SK-N-SH (cell line): ENCODE measurements around the gene C4A.
"Not testable (repeated sequence)": the region's sequence is repeated elsewhere in the genome, so short reads cannot be mapped to it uniquely, and the experiment has no call there.

Experiments
- CHD2 ChIP-seq: fragments of 150-350 bp; IDR thresholded peaks from 2 replicates; pipeline ENCODE4 v1.6.1; 2018; ENCODE audit warnings: low read length; ENCODE audit not compliant: partially characterized antibody
- CTCF ChIP-seq: fragments of 200-600 bp; sonication (generic); IDR thresholded peaks from 2 replicates; pipeline ENCODE4 v1.6.1; 2017; ENCODE audit warnings: antibody characterized with exemption, mild to moderate bottlenecking, moderate library complexity
- EP300 ChIP-seq, 2 experiments: IDR thresholded peaks; 2 replicates each; pipeline versions ENCODE4 v1.4.0 to v1.6.1; 2012; ENCODE audit warnings: borderline replicate concordance in 1 of 2, low read depth in 1 of 2, low read length in 1 of 2
- MXI1 ChIP-seq: IDR thresholded peaks from 2 replicates; pipeline ENCODE4 v1.6.1; 2012; ENCODE audit warnings: mild to moderate bottlenecking, low read depth, low read length, improper control_type of control experiment
- NFIC ChIP-seq: IDR thresholded peaks from 2 replicates; pipeline ENCODE4 v1.4.0; 2012; ENCODE audit warnings: borderline replicate concordance
- REST ChIP-seq: IDR thresholded peaks from 2 replicates; pipeline ENCODE4 v1.6.1; 2012; ENCODE audit warnings: mild to moderate bottlenecking, low read depth, low read length, moderate library complexity
- SIN3A ChIP-seq: IDR thresholded peaks from 2 replicates; pipeline ENCODE4 v1.6.1; 2012; ENCODE audit warnings: low read depth, mild to moderate bottlenecking, low read length, moderate library complexity, borderline replicate concordance
- SMC3 ChIP-seq: IDR thresholded peaks from 2 replicates; pipeline ENCODE4 v1.6.1; 2012; ENCODE audit warnings: low read depth, low read length, improper control_type of control experiment
- TEAD4 ChIP-seq: IDR thresholded peaks from 2 replicates; pipeline ENCODE4 v1.4.0; 2012; ENCODE audit warnings: mild to moderate bottlenecking, borderline replicate concordance; ENCODE audit not compliant: insufficient read depth

- not testable (repeated sequence) for TF ChIP-seq SIN3A; CTCF; NFIC; TEAD4; SMC3; REST; MXI1; EP300 (IDR thresholded peaks at IDR 0.05; ENCODE audit: borderline replicate concordance in 1 of 2, low read depth in 1 of 2, low read length in 1 of 2); CHD2
Observed at GRCh38 chr6:32044916-32045315, 63.1 kb downstream of the C4A start.
